HG03196 (cell line): Measurements from ENCODE around the gene SLC26A8.

Experiments used
- ATAC-seq: cut with Tn5 transposase; IDR thresholded peaks from one replicate; pipeline ENCODE4 v1.9.1; 2021; ENCODE audit not compliant: unreplicated experiment

The SLC26A8 gene, protein sequence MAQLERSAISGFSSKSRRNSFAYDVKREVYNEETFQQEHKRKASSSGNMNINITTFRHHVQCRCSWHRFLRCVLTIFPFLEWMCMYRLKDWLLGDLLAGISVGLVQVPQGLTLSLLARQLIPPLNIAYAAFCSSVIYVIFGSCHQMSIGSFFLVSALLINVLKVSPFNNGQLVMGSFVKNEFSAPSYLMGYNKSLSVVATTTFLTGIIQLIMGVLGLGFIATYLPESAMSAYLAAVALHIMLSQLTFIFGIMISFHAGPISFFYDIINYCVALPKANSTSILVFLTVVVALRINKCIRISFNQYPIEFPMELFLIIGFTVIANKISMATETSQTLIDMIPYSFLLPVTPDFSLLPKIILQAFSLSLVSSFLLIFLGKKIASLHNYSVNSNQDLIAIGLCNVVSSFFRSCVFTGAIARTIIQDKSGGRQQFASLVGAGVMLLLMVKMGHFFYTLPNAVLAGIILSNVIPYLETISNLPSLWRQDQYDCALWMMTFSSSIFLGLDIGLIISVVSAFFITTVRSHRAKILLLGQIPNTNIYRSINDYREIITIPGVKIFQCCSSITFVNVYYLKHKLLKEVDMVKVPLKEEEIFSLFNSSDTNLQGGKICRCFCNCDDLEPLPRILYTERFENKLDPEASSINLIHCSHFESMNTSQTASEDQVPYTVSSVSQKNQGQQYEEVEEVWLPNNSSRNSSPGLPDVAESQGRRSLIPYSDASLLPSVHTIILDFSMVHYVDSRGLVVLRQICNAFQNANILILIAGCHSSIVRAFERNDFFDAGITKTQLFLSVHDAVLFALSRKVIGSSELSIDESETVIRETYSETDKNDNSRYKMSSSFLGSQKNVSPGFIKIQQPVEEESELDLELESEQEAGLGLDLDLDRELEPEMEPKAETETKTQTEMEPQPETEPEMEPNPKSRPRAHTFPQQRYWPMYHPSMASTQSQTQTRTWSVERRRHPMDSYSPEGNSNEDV

DNA sequence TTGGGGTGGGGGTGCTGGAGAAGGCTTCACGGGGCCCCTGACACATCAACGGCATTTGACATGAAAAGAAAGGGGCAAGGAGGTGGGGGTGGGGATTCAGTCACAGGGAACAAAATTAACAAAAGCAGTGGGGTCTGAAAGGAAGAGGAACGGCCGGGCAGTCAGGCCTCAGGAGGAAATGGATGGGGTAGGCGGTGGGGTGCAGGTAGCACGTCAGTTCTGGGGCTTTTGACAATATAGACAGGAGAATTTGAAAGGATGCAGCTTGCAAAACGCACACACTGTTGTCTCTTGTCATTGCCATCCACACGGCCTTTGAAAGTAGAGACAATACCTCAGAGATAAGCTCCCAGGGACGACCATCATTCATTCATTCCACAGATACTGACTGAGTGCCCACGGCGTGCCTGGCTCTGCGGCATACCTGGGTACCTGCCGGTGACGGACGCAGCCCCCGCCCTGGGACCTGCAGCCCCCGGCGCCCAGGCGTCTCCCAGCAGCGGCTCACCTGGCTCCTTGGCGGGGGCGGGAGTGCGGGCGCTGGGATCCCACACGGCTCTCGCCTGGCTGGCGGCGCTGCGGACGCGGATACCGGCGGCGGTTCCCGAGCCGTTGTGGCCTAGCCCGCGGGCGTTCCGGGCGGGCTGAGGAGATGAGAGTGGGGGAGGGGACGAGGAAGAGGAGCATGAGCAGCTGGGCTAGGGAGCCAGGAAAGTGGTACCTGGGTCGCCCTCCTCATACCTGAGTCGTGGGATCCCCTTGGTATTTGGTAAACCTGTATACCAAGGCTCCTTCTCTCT is at the start of gene SLC26A8:
Gene SLC26A8 (minus strand): TSS at position 646 of the 800 bp plus-strand sequence. CDS start 4,934 bp downstream, outside the sequence.
- ATAC-seq = no peak

DNA sequence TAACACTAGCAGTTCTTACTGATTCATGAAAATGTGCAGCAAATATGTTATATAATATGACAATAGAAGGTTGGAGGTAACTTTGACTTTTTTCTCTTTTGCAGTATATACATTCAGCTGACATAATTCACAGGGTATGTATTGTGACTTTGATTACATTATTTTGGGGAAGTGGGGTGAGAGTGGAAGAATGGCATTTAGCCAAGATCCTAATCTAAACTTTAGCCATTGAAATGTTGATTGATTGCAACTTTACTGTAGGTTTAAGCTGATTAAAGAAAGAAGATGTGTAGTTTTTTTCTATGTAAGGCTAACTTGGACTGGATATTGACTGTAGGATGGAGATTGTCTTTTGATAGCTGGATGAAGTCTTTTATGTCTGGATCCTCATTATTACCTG is 49.1 kb upstream of the SLC26A8 start:
- no peak for ATAC-seq

DNA sequence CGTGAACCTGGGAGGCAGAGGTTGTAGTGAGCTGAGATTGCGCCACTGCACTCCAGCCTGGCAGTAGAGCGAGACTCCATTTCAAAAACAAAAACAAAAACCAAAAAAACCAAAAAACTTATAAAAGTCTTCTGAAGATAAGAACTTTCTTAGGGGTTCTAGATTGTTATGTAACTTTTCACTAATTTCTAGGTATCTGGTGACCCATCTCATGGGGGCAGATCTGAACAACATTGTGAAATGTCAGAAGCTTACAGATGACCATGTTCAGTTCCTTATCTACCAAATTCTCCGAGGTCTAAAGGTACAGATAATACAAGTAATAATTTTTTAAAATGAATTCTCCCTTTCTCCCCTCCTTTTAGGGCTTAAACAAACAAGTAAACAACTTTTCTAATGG is 48.2 kb upstream of the SLC26A8 start:
- no peak for ATAC-seq

DNA sequence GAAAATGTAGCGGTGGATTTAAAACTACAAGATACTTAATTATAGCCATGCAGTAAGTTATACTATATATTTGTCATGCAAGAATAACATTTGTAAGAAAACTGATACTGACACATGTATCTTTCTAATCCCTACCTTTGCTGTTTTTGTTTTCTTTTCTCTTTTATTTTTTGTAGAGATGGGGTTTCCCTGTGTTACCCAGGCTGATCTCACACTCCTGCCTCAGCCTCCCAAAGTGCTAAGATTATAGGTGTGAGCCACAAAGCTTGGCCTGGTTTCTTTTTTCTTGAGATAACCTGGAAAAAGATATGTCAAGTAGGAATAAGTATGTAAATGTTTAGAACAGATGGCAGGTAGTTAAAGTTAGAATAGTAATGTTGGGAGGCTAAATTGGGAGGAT is 47.3 kb upstream of the SLC26A8 start:
- no peak for ATAC-seq

DNA sequence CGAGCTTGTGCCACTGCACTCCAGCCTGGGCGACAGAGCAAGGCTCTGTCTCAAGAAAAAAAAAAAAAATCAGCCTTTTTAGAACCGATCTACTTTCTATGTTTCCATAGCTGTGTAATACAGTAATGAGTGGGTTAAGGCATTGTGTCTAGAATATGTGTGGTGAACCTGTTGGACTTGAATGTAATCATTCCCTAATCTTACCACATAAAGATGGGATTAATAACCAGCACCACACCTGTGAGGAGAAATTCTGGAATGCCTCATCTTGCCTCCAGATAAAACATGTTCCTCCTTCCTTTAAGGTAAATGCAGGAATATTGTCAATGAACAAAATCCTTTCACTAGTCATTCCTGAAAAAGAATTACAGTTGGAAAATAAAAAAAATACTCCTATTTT is 46.8 kb upstream of the SLC26A8 start:
- ATAC-seq = no peak

DNA sequence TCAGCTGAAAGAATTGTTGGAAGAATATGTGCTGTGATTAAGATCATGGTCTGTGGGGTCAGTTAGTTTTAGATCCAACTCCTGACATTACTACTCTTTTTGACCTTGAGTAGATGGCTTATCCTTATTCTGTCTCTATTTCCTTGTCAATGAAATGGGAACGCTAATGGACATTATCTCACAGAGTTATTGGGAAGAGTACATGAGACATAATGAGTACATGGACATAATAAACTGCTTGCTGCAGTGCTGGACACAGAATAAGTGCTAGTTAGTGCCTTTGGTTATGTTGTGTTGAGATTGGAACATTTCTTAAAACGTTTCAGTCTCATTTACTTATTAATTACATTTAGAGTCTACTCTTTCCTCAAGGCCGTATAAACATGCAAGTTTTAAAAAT is 45.8 kb upstream of the SLC26A8 start:
- no peak for ATAC-seq

DNA sequence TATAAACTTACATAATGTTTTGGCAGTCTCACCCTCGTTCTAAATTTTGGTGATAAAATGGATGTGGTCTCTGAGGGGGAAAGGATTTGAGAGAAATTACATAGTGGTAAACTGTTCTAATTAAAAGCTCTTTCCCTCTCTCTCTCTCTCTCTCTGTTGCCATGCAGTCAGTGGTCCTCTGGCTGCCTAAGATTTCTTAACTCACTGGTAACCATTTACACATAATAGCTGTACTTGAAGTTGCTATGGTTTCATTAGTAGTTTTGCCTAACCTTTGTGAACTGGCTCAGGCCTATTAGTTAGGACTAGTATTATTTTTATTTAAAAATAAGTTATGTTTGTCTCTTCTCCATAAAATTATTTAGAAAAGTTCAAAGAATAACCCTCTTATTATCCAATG is 45.1 kb upstream of the SLC26A8 start:
- no peak for ATAC-seq

DNA sequence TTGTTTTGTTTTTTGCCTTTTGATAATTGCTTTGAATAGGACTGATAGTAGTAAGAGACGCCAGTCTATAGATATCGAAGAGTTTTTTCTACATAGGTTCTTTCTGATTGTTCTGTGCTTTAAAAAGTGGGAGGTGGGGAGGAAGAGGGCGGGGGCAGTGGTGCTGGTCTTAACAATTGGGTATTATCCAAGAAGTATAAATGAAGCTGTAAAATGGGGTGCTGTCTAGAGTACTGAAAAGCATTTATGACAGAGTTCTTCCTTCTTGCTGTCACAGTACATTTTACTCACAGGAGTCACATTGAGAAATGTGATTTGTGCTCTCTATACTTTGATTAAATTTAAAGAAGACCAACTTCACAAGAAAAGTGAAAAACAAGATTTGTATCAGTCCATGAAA is 44.1 kb upstream of the SLC26A8 start:
- no peak for ATAC-seq

DNA sequence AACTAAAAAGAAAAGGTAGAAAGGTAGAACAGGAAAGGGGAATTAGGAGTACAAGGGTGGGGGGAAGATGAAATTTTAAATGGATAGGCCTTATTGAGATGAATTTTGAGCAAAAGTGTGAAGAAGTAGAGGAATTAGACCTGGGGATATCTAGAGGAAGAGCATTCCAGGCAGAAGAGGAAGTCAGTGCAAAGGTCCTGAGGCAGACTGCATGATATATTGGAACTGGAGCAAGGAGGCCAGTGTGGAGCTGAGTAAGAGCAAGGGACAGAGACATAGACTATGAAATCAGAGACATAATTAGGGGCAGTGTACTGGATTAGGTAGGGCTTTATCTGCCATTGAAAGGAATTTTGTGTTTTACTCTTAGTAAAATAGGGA is 43.6 kb upstream of the SLC26A8 start:
- no peak for ATAC-seq

DNA sequence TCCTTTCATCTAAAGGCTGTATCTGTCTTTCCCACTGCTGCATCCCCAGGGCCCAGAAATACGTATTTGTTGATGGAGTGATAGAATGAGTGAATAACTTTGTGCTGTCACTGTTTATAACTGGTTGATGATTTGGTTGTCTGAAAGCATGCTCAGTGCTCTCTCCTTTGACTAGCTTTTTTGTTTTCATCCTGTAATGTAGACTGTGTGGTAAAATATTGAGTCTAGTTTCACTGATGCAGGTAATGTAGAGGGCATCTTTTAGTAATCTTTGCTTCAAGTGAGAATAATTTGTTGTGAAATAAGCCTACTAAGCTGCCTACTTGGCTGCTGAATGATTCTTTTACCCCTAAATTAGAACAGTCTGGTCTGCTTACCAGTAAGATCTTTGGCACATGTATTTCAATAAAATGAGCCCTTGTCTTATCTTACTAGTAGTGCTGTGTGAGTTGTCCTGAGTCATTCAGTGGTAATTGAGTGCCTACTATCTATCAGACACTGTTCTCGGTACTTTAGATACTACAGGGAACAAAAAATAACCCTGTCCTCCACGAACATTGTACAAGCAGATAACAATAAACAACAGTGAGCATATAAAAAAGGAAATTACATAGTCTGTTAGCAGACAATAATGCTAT is 43.1 kb upstream of the SLC26A8 start:
- no peak for ATAC-seq

DNA sequence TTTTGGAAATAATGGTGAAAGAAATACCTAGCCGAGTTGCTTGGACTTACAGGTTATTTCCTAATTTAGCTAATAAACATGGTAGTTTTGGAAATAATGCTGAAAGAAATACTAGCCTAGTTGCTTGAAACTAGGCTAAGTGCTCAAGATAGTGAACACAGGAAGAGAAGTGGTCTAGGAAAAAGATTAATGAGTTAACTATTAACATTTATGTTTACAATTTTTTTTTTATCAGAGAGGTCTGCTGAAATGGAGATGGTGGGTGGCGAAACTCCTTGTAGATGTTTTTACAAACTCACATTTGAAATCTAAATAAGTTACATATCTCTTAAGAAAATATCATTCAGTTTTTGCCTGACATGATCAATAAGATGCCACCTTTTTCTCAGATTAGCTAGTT is 42.4 kb upstream of the SLC26A8 start:
- no peak for ATAC-seq

DNA sequence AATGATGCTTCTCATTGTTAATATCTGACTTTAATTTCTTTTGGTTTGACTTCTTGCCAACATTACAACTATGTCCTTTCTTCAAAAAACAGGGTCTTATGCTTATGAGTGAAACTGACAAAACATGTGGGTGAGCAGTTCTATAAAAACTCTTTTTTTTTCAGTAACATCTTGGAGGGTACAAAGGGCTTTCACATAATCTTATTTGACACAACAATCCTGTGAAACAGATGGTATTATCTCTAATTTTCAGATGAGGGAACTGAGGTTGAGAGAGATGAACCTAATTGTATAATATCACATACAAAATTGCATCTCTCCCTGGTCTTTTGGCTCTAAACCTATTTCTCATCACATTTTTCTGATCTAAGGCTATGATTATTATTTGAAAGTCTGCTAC is 41.5 kb upstream of the SLC26A8 start:
- no peak for ATAC-seq

DNA sequence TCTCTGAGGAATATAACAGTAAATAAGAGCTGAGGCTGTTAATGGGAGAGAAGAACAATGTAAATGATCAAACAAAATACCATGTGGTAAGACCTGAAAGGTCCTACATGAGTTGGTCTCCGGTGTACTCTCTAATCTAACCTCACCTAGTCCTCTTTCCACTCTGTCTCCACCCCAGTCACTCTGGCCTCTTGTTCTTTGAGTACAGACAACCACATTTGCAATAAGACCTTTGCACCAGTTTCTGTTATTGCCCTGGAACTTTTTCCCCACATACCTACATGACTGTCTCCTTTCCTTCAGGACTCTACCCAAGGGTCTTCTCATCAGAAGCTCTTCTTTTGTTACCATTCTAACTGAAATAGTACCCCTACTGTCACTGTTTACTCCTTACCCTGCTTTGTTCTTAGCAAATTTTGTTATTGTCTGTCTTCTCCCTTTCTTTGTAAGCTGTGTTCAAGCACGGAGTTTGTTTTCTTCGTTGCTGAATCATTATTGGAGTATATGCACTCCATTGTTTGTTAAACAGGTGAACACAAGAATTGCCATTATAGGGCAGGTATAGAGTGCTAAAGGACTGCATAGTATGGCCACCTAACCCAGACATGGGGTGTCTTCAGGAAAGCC is 40.4 kb upstream of the SLC26A8 start:
- ATAC-seq = no peak

DNA sequence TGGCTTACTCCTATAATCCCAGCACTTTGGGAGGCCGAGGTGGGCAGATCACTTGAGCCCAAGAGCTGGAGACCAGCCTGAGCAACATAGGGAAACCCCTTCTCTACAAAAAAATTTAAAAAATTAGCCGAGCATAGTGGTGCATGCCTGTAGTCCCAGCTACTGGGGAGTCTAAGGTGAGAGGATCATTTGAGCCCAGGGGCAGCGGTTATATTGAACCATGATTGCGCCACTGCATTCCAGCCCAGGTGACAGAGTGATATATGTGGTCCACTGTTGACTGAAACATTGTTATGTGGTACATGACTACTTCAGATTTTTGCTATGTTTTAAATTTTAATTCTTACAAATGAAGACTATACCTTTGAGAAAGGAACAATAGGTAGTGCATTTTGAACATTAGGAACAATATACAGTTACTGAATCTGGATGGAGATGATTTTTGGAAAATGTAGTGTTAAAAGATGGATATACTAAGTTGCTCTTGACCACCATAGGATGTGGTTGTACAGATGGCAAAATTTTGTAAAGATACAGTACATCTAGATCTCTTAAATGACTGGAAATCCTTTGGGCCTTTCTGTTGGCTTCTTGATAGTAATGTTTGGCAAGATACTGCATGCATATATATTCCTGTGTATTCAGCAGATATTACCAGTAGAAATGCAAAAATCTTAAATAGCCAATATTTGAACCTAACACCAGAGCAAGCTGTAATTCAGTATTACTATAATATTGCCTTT is 39.0 kb upstream of the SLC26A8 start:
- no peak for ATAC-seq

DNA sequence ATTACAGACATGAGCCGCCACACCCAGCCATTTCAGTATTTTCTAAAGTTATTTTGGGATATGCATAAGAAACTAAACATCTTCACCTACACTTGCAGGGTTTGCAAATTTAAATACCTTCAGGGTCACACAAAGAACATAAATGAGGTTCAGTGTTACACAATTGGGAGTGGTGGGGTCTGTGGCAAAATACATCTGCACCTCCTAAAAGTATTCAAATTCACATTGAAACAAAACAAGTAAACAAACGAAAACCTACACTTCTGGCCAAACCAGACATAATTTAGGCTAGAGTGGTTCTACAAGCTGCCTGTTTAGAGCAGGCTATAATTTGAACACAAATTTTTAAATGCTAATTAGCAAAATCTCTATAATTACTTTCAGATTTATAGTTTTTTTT is 37.8 kb upstream of the SLC26A8 start:
- no peak for ATAC-seq

DNA sequence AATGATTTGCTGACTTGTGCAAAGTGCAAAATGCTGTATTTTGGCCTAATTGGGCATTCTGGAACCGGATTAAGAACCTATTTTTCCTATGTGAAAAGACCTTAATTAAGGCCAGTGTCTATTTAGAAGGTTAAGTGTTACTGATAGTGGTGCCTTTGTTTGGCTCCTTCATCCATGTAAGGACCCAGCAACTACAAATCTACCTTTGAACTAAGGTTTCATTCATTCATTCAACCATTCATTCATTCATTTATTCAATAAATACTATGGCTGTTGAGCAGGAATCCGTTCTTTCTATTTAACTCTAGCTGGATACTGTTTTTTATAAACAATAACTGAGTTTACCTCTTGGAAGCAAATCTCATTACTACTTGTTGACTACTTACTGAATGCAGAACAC is 36.8 kb upstream of the SLC26A8 start:
- ATAC-seq = no peak

DNA sequence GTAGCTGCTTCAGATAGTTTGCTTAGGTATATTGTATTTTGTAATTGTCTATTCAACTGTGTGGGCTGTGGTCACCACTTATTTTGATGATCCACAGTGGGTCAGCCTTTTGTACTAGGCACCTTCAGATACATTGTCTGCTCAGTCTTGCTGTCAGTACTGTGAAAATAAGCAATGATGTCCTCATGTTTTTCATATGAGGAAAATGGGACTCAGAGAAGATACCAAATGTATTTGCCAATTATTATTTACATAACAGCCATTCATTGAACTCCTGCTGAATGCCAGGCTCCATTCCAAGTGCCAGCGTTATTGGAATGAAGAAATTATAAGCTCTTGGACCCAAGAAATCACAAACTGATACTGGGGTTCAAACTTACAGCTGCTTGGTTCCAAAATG is 31.7 kb upstream of the SLC26A8 start:
- no peak for ATAC-seq

DNA sequence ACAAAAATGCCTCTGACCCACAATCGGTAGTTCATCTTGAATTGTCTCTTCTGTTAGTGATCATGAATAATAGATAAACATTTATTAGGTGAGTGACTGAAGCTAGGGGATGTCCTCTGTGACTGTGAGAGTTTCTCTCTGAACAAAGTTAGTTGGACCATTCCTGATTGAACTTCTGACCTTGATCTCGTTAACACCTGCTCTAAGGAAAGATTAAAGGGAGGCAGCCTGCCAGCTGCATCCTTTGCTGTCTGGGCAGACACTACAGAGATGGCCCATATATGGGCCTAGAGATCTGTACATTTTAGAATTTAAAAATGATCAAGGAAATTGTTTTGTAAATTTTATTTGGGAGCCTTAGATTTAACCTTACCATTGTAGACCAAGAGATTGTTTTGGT is 30.5 kb upstream of the SLC26A8 start:
- ATAC-seq = no peak

DNA sequence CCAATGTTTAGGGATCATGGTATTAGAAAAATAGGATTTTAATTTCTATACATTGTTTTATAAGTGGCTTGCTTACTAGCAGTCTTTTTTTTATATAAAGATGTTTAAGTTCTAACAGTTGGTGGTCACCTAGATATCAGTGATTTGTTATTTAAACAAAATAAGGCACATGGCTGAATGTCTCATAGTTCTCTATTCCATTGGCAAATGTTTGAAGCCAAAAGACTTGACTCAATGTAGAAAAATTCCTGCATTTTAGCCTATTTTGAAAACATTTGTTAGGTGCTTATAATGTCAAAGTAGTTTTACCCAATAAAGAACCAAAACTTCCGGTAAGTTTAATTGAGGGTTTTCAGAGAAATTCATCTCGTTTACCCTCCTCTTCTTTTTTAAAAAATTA is 30.0 kb upstream of the SLC26A8 start:
- no peak for ATAC-seq

DNA sequence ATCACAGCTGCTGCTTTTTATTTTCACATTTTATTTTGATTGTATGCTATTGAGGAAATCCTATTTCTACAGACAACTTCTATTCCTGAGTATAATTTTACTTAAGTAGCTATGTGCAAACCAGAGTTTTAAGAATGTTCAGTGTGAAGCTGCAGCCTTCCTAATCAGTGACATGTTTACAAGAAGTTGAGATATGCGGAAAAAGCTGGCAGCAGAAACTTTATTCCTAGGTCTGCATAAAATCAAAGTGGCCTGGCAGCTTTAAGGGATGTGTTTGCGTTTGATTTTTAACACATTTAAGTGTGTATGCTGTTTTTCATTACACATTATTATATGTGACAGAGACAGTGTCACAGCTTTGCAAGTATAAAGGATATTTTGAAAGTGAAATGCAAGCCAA is 29.4 kb upstream of the SLC26A8 start:
- no peak for ATAC-seq
